SK-N-SH (cell line): ENCODE results near the gene CLDN18. TPM values are rescaled to one million over a fixed set of nuclear protein-coding genes. Genes with fewer than 3 reads are reported as not detected.

Experiments
- CTCF ChIA-PET: fragments of 300-600, 350-600 bp; formaldehyde crosslinking; extraction: SDS; loops from one replicate; lab custom pipeline; 2021; lab: Yijun Ruan, JAX
- POLR2A ChIA-PET: fragments of 350-600 bp; sonication (Branson Sonifier 250); formaldehyde crosslinking; extraction: SDS; loops from one replicate; lab custom pipeline; 2020; ENCODE audit warnings: antibody characterized with exemption, inconsistent platforms; lab: Yijun Ruan, JAX
- DNase-seq: peaks from one replicate; pipeline ENCODE4 v3.0.0; 2012
- H2AFZ ChIP-seq: fragments of 200-600 bp; sonication (generic); 2 replicates; pipeline ENCODE4 v1.8.1; 2016; ENCODE audit warnings: antibody characterized with exemption, mild to moderate bottlenecking, low read depth
- H3F3A ChIP-seq: fragments of 200-600 bp; sonication (generic); replicated peaks from 2 replicates; pipeline ENCODE3; 2016; ENCODE audit warnings: antibody characterized with exemption, mild to moderate bottlenecking; ENCODE audit not compliant: insufficient read depth
- H3K27ac ChIP-seq, 2 experiments: fragments of 200-500 bp in 1 of 2; fragments of 200-600 bp in 1 of 2; sonication (Bioruptor generic) in 1 of 2; sonication (generic), shearing (Covaris generic) in 1 of 2; 2 replicates each; pipeline versions ENCODE4 v1.5.1 to v1.6.1; 2014 to 2016; ENCODE audit warnings: low read depth in 2 of 2, inconsistent platforms in 1 of 2, low read length in 1 of 2, mild to moderate bottlenecking in 1 of 2, mixed read lengths in 1 of 2
- H3K27me3 ChIP-seq: fragments of 200-600 bp; sonication (generic), shearing (Covaris generic); 2 replicates; pipeline ENCODE4 v1.6.1; 2016; ENCODE audit warnings: mixed run types; ENCODE audit not compliant: insufficient read depth
- H3K36me3 ChIP-seq, 2 experiments: fragments of 200-500 bp in 1 of 2; fragments of 200-600 bp in 1 of 2; sonication (Bioruptor generic) in 1 of 2; sonication (generic) in 1 of 2; replicated peaks in 1 of 2; 2 replicates each; pipeline versions ENCODE3 to v1.5.1; 2014 to 2016; ENCODE audit warnings: low read length in 1 of 2, mild to moderate bottlenecking in 1 of 2; ENCODE audit not compliant: insufficient read depth in 2 of 2, control insufficient read depth in 1 of 2
- H3K4me1 ChIP-seq, 2 experiments: fragments of 200-500 bp in 1 of 2; fragments of 200-600 bp in 1 of 2; sonication (Bioruptor generic) in 1 of 2; sonication (generic), shearing (Covaris generic) in 1 of 2; 2 replicates each; pipeline versions ENCODE4 v1.5.1 to v1.6.1; 2014 to 2016; ENCODE audit warnings: low read depth in 1 of 2, low read length in 1 of 2, mixed run types in 1 of 2; ENCODE audit not compliant: insufficient read depth in 2 of 2, control insufficient read depth in 1 of 2
- H3K4me2 ChIP-seq: fragments of 200-600 bp; sonication (generic), shearing (Covaris generic); 2 replicates; pipeline ENCODE4 v1.6.1; 2017; ENCODE audit warnings: mixed run types
- H3K4me3 ChIP-seq, 2 experiments: fragments of 200-500 bp in 1 of 2; fragments of 200-600 bp in 1 of 2; sonication (Bioruptor generic) in 1 of 2; sonication (generic), shearing (Covaris generic) in 1 of 2; 2 replicates each; pipeline versions ENCODE4 v1.5.1 to v1.8.1; 2014 to 2016; ENCODE audit warnings: low read depth in 2 of 2, inconsistent platforms in 1 of 2, low read length in 1 of 2, mild to moderate bottlenecking in 1 of 2, mixed read lengths in 1 of 2, moderate library complexity in 1 of 2
- H3K79me2 ChIP-seq: fragments of 200-600 bp; sonication (generic); 2 replicates; pipeline ENCODE4 v1.8.1; 2017; ENCODE audit warnings: mild to moderate bottlenecking; ENCODE audit not compliant: insufficient read depth
- H3K9ac ChIP-seq: fragments of 200-600 bp; sonication (generic); 2 replicates; pipeline ENCODE4 v1.6.1; 2017; ENCODE audit warnings: mixed run types
- H3K9me2 ChIP-seq: fragments of 200-600 bp; sonication (generic); 2 replicates; pipeline ENCODE4 v1.6.1; 2017; ENCODE audit warnings: mixed run types
- H3K9me3 ChIP-seq: fragments of 200-600 bp; sonication (generic); 2 replicates; pipeline ENCODE4 v1.6.1; 2017; ENCODE audit warnings: mixed run types, mild to moderate bottlenecking, moderate library complexity
- H4K20me1 ChIP-seq: fragments of 200-600 bp; sonication (generic); 2 replicates; pipeline ENCODE4 v1.6.1; 2017; ENCODE audit warnings: mild to moderate bottlenecking, mixed run types; ENCODE audit not compliant: insufficient read depth
- CHD2 ChIP-seq: fragments of 150-350 bp; IDR thresholded peaks from 2 replicates; pipeline ENCODE4 v1.6.1; 2018; ENCODE audit warnings: low read length; ENCODE audit not compliant: partially characterized antibody
- CTCF ChIP-seq: fragments of 200-600 bp; sonication (generic); IDR thresholded peaks from 2 replicates; pipeline ENCODE4 v1.6.1; 2017; ENCODE audit warnings: antibody characterized with exemption, mild to moderate bottlenecking, moderate library complexity
- EP300 ChIP-seq, 2 experiments: IDR thresholded peaks; 2 replicates each; pipeline versions ENCODE4 v1.4.0 to v1.6.1; 2012; ENCODE audit warnings: borderline replicate concordance in 1 of 2, low read depth in 1 of 2, low read length in 1 of 2
- FOSL2 ChIP-seq: IDR thresholded peaks from 2 replicates; pipeline ENCODE4 v1.4.0; 2012; ENCODE audit warnings: low read depth, mild to moderate bottlenecking, moderate library complexity, borderline replicate concordance
- FOXM1 ChIP-seq: IDR thresholded peaks from 2 replicates; pipeline ENCODE4 v1.4.0; 2012; ENCODE audit warnings: low read depth, mild to moderate bottlenecking
- MAX ChIP-seq: IDR thresholded peaks from 2 replicates; pipeline ENCODE4 v1.4.0; 2012; ENCODE audit warnings: low read depth
- MEF2A ChIP-seq: IDR thresholded peaks from 2 replicates; pipeline ENCODE4 v1.4.0; 2012; ENCODE audit warnings: low read depth, borderline replicate concordance
- MXI1 ChIP-seq: IDR thresholded peaks from 2 replicates; pipeline ENCODE4 v1.6.1; 2012; ENCODE audit warnings: mild to moderate bottlenecking, low read depth, low read length, improper control_type of control experiment
- NFIC ChIP-seq: IDR thresholded peaks from 2 replicates; pipeline ENCODE4 v1.4.0; 2012; ENCODE audit warnings: borderline replicate concordance
- NRF1 ChIP-seq: IDR thresholded peaks from 2 replicates; pipeline ENCODE4 v1.6.1; 2012; ENCODE audit warnings: low read depth, mild to moderate bottlenecking, low read length
- RAD21 ChIP-seq: IDR thresholded peaks from 2 replicates; pipeline ENCODE4 v1.6.1; 2012; ENCODE audit warnings: mild to moderate bottlenecking, low read length
- REST ChIP-seq: IDR thresholded peaks from 2 replicates; pipeline ENCODE4 v1.6.1; 2012; ENCODE audit warnings: mild to moderate bottlenecking, low read depth, low read length, moderate library complexity
- RXRA ChIP-seq: IDR thresholded peaks from 2 replicates; pipeline ENCODE4 v1.4.0; 2012; ENCODE audit warnings: low read depth, mild to moderate bottlenecking, borderline replicate concordance
- SIN3A ChIP-seq: IDR thresholded peaks from 2 replicates; pipeline ENCODE4 v1.6.1; 2012; ENCODE audit warnings: low read depth, mild to moderate bottlenecking, low read length, moderate library complexity, borderline replicate concordance
- SMC3 ChIP-seq: IDR thresholded peaks from 2 replicates; pipeline ENCODE4 v1.6.1; 2012; ENCODE audit warnings: low read depth, low read length, improper control_type of control experiment
- TAF1 ChIP-seq: IDR thresholded peaks from 2 replicates; pipeline ENCODE4 v1.6.1; 2012; ENCODE audit warnings: low read depth, mild to moderate bottlenecking, low read length, moderate library complexity, borderline replicate concordance
- YY1 ChIP-seq: IDR thresholded peaks from 2 replicates; pipeline ENCODE4 v1.4.0; 2012; ENCODE audit warnings: low read depth, mild to moderate bottlenecking
- WGBS: methylation state at CpG from one replicate; pipeline ENCODE4 v1.1.6; 2017; ENCODE audit warnings: low lambda C conversion rate; 5-methylcytosine and 5-hydroxymethylcytosine counted together
- polyA plus RNA-seq, 3 experiments: library from polyadenylated mRNA; depleted of rRNA; stranded (reverse); fragments of >200 nt; gene quantifications; 2 replicates each; pipeline ENCODE4 v1.2.3, GENCODE V29; 2012

The CLDN18 gene
- polyA plus RNA-seq, 1 of the 3 experiments (the other 2 are of a cell fraction), result not detected

GRCh38 chr3:138068579-138069174 is 58.7 kb downstream of the CLDN18 start:
- Histone ChIP-seq H3F3A (no peaks in the 10 kb centered on the region), H2AFZ (no peak overlapping the region), H3K9me3 (no peaks in the 10 kb centered on the region), H3K27me3 (no peaks in the 10 kb centered on the region), H3K79me2 (peaks cover 5% of the 10 kb centered on the region), H4K20me1 (no peaks in the 10 kb centered on the region), H3K4me1 (no peaks in the 10 kb centered on the region; a peak in 1 of 4 replicates), H3K27ac (no peak overlapping the region), H3K9ac (no peak overlapping the region), H3K36me3 (peaks cover 42 to 70% of the 10 kb centered on the region in 2 experiments), H3K9me2 (no peaks in the 10 kb centered on the region), H3K4me3 (no peak overlapping the region), H3K4me2 (no peak overlapping the region)
- 20% methylated on average over 14 of the region's 14 CpGs for WGBS
- ChIA-PET CTCF (interaction anchor here (0.6 to 6.1 kb wide), 21 partner anchors 9 to 526 kb away, joined by 3 to 69 read pairs (median 4); partner anchors contain the start of gene DZIP1L), POLR2A (interaction anchor here (2.3 kb wide), 1 partner anchor 47 kb away, joined by 5 read pairs; the partner anchor contains the start of gene DZIP1L)
- DNase-seq, result peak; percentile 87
- TF ChIP-seq CHD2 (peak; percentile 27), RAD21 (peak; percentile 97), FOXM1 (no peak), CTCF (peak; percentile 98), RXRA (no peak), SMC3 (peak; percentile 98), FOSL2 (no peak)

- Histone ChIP-seq H2AFZ (no peak overlapping the region), H3K4me2 (no peak overlapping the region), H4K20me1 (no peaks in the 10 kb centered on the region), H3K36me3 (peaks cover 41 to 57% of the 10 kb centered on the region in 2 experiments), H3K27ac (no peak overlapping the region), H3K27me3 (no peaks in the 10 kb centered on the region), H3K9me2 (no peaks in the 10 kb centered on the region), H3F3A (no peaks in the 10 kb centered on the region), H3K79me2 (peaks cover 16% of the 10 kb centered on the region), H3K9me3 (no peaks in the 10 kb centered on the region), H3K4me1 (no peaks in the 10 kb centered on the region; a peak in 1 of 4 replicates), H3K4me3 (no peak overlapping the region), H3K9ac (no peak overlapping the region)
- ChIA-PET POLR2A (interaction anchor here (2.3 kb wide), 1 partner anchor 46 kb away, joined by 5 read pairs; the partner anchor contains the start of gene DZIP1L), CTCF (interaction anchor here (0.7 to 6.1 kb wide), 16 partner anchors 10 to 525 kb away, joined by 3 to 69 read pairs (median 4); partner anchors contain the start of gene DZIP1L)
- 87% methylated on average over 4 of the region's 4 CpGs for WGBS
- DNase-seq, result no peak
- TF ChIP-seq NFIC, result no peak
- TF ChIP-seq TAF1, result no peak
- TF ChIP-seq EP300 (IDR thresholded peaks at IDR 0.05; ENCODE audit: borderline replicate concordance in 1 of 2, low read depth in 1 of 2, low read length in 1 of 2), result no peak
- no peak for TF ChIP-seq FOSL2
- TF ChIP-seq REST, result no peak
- no peak for TF ChIP-seq MAX
- TF ChIP-seq RAD21, result no peak
- no peak for TF ChIP-seq NRF1
- TF ChIP-seq SIN3A, result no peak
- no peak for TF ChIP-seq YY1
- no peak for TF ChIP-seq MEF2A
- TF ChIP-seq CTCF, result no peak
- no peak for TF ChIP-seq RXRA
- TF ChIP-seq MXI1, result no peak
Measured at GRCh38 chr3:138070006-138070405, 60.0 kb downstream of the CLDN18 start.
